GM12878 (cell line): ENCODE results near the gene LGALS3. TPM values are rescaled to one million over a fixed set of nuclear protein-coding genes. Genes with fewer than 3 reads are reported as not detected.

Source experiments
- ASH2L ChIP-seq: fragments of 300-600, 200-600 bp; sonication (generic); IDR thresholded peaks from 2 replicates; pipeline ENCODE4 v1.6.1; 2017; ENCODE audit warnings: low read depth, mild to moderate bottlenecking, borderline replicate concordance
- ATF7 ChIP-seq: fragments of 450-650 bp; IDR thresholded peaks from 2 replicates; pipeline ENCODE4 v1.6.1; 2016; ENCODE audit warnings: low read depth, mild to moderate bottlenecking
- BRCA1 ChIP-seq: IDR thresholded peaks from 2 replicates; pipeline ENCODE4 v1.6.1; 2011; ENCODE audit warnings: low read depth, low read length, improper control_type of control experiment
- CHD2 ChIP-seq: IDR thresholded peaks from 2 replicates; pipeline ENCODE4 v1.6.1; 2011; ENCODE audit warnings: low read depth, low read length, improper control_type of control experiment, borderline replicate concordance
- EED ChIP-seq: sonication (generic); IDR thresholded peaks from 2 replicates; pipeline ENCODE4 v1.6.1; 2016; ENCODE audit warnings: antibody characterized with exemption, low read depth
- IKZF2 ChIP-seq, 2 experiments: fragments of 450-650 bp; IDR thresholded peaks; 2 replicates each; pipeline ENCODE4 v1.6.1; 2017; ENCODE audit warnings: mild to moderate bottlenecking in 2 of 2, moderate library complexity in 2 of 2
- MXI1 ChIP-seq: fragments of 150-350 bp; IDR thresholded peaks from 2 replicates; pipeline ENCODE4 v1.6.1; 2011; ENCODE audit warnings: low read depth, mild to moderate bottlenecking, inconsistent platforms, low read length, improper control_type of control experiment
- MYC ChIP-seq: IDR thresholded peaks from 2 replicates; pipeline ENCODE4 v1.6.1; 2011; ENCODE audit warnings: mild to moderate bottlenecking, low read length, moderate library complexity, inconsistent platforms; ENCODE audit not compliant: insufficient read depth, insufficient replicate concordance, insufficient read length, severe bottlenecking
- POLR2AphosphoS2 ChIP-seq: IDR thresholded peaks from 2 replicates; pipeline ENCODE4 v1.6.1; 2011; ENCODE audit warnings: low read depth, mild to moderate bottlenecking, low read length, improper control_type of control experiment, moderate library complexity
- RB1 ChIP-seq: fragments of 450-650 bp; formaldehyde crosslinking; IDR thresholded peaks from 2 replicates; pipeline ENCODE4 v1.6.1; 2017; ENCODE audit warnings: mild to moderate bottlenecking, borderline replicate concordance
- RUNX3 ChIP-seq: IDR thresholded peaks from 2 replicates; pipeline ENCODE4 v1.6.1; 2012; ENCODE audit warnings: low read length, inconsistent platforms
- SP1 ChIP-seq: IDR thresholded peaks from one replicate; pipeline ENCODE4 v1.6.1; 2011; ENCODE audit warnings: low read depth, low read length
- SPI1 ChIP-seq: IDR thresholded peaks from 2 replicates; pipeline ENCODE4 v1.6.1; 2011; ENCODE audit warnings: low read depth, mild to moderate bottlenecking, low read length, moderate library complexity, borderline replicate concordance; ENCODE audit not compliant: insufficient read depth
- ZBED1 ChIP-seq: IDR thresholded peaks from 2 replicates; pipeline ENCODE4 v1.6.1; 2016; ENCODE audit warnings: borderline replicate concordance
- ZNF384 ChIP-seq: IDR thresholded peaks from 2 replicates; pipeline ENCODE4 v1.6.1; 2012; ENCODE audit warnings: low read depth, mild to moderate bottlenecking, low read length, improper control_type of control experiment, borderline replicate concordance
- ZSCAN29 ChIP-seq: fragments of 450-650 bp; IDR thresholded peaks from 2 replicates; pipeline ENCODE4 v1.6.1; 2017; ENCODE audit warnings: mild to moderate bottlenecking, moderate library complexity
- polyA plus RNA-seq, 11 experiments: library from polyadenylated mRNA; depleted of rRNA in 4 of 11; unstranded in 6 of 11; stranded (reverse) in 5 of 11; fragments of >200 nt; fragmentation: Nextera tagmentation in 4 of 11; fragmentation: Illumina TruSeq in 1 of 11; extraction: Ambion mirVana in 4 of 11; extraction: Trizol in 1 of 11; gene quantifications; 1 replicate in 1 of 11; 2 replicates in 10 of 11; pipeline versions ENCODE4 v1.2.1 to v1.2.3, GENCODE V29; 2011 to 2016; ENCODE audit warnings: inconsistent platforms in 2 of 11, missing spikeins in 2 of 11, low read depth in 1 of 11
- total RNA-seq, 4 experiments: library from RNA; depleted of rRNA in 3 of 4; stranded (reverse); fragments of >200 nt in 3 of 4; fragmentation: Illumina TruSeq in 1 of 4; extraction: Trizol in 1 of 4; gene quantifications; 2 replicates each; pipeline versions ENCODE4 v1.2.1 to v1.2.3, GENCODE V29; 2013 to 2021
- TF ChIP-seq, protein P1 (sequence below): IDR thresholded peaks from 2 replicates; pipeline ENCODE4 v1.6.1; 2012; ENCODE audit warnings: low read depth, low read length, improper control_type of control experiment
- TF ChIP-seq, protein P2 (sequence below): fragments of 450-650 bp; IDR thresholded peaks from 2 replicates; pipeline ENCODE4 v1.6.1; 2016; ENCODE audit warnings: mild to moderate bottlenecking
- TF ChIP-seq, protein P3 (sequence below): fragments of 450-650 bp; IDR thresholded peaks from 2 replicates; pipeline ENCODE4 v1.6.1; 2017; ENCODE audit warnings: mild to moderate bottlenecking, moderate library complexity
- TF ChIP-seq, protein P4 (sequence below): IDR thresholded peaks from 2 replicates; pipeline ENCODE4 v1.6.1; 2011; ENCODE audit warnings: borderline replicate concordance, low read depth, mild to moderate bottlenecking, moderate library complexity, low read length; ENCODE audit not compliant: insufficient read depth, poor library complexity, severe bottlenecking
- TF ChIP-seq, protein P5 (sequence below): fragments of 450-650 bp; IDR thresholded peaks from 2 replicates; pipeline ENCODE4 v1.6.1; 2017; ENCODE audit warnings: mild to moderate bottlenecking, low read depth, inconsistent platforms; ENCODE audit not compliant: poor library complexity, severe bottlenecking

The LGALS3 gene
- total and polyA plus RNA-seq, 10 of the 15 experiments (the other 5 are each of a cell fraction or from before 2014, with no cell fraction given): 1.5 to 34.2 (median 18.4) TPM

DNA sequence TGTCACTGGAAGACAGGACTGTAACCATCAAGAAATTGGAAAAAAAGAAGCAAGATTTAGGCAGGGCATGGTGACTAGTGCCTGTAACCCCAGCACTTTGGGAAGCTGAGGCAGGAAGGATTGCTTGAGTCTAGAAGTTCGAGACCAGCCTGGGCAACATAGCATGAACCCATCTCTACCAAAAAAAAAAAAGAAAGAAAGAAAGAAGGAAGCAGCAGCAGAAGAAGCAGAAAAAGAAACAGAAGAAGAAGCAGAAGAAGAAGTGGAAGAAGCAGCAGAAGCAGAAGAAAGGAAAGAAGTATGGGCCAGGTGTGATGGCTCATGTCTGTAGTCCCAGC, 30.5 kb upstream of the LGALS3 start (continued):
- TF ChIP-seq, protein P1, sequence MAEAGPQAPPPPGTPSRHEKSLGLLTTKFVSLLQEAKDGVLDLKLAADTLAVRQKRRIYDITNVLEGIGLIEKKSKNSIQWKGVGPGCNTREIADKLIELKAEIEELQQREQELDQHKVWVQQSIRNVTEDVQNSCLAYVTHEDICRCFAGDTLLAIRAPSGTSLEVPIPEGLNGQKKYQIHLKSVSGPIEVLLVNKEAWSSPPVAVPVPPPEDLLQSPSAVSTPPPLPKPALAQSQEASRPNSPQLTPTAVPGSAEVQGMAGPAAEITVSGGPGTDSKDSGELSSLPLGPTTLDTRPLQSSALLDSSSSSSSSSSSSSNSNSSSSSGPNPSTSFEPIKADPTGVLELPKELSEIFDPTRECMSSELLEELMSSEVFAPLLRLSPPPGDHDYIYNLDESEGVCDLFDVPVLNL: no peak
- no peak for TF ChIP-seq RB1
- TF ChIP-seq ASH2L: peak; percentile 79; the same call in 1 of the 2 replicates
- TF ChIP-seq, protein P2, sequence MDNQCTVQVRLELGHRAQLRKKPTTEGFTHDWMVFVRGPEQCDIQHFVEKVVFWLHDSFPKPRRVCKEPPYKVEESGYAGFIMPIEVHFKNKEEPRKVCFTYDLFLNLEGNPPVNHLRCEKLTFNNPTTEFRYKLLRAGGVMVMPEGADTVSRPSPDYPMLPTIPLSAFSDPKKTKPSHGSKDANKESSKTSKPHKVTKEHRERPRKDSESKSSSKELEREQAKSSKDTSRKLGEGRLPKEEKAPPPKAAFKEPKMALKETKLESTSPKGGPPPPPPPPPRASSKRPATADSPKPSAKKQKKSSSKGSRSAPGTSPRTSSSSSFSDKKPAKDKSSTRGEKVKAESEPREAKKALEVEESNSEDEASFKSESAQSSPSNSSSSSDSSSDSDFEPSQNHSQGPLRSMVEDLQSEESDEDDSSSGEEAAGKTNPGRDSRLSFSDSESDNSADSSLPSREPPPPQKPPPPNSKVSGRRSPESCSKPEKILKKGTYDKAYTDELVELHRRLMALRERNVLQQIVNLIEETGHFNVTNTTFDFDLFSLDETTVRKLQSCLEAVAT: peak; percentile 75
- TF ChIP-seq SPI1: no peak
- no peak for TF ChIP-seq MXI1
- TF ChIP-seq ZBED1: 0 out of 2 replicates have a peak, but pooled peaks have one; percentile 13
- TF ChIP-seq, protein P3, sequence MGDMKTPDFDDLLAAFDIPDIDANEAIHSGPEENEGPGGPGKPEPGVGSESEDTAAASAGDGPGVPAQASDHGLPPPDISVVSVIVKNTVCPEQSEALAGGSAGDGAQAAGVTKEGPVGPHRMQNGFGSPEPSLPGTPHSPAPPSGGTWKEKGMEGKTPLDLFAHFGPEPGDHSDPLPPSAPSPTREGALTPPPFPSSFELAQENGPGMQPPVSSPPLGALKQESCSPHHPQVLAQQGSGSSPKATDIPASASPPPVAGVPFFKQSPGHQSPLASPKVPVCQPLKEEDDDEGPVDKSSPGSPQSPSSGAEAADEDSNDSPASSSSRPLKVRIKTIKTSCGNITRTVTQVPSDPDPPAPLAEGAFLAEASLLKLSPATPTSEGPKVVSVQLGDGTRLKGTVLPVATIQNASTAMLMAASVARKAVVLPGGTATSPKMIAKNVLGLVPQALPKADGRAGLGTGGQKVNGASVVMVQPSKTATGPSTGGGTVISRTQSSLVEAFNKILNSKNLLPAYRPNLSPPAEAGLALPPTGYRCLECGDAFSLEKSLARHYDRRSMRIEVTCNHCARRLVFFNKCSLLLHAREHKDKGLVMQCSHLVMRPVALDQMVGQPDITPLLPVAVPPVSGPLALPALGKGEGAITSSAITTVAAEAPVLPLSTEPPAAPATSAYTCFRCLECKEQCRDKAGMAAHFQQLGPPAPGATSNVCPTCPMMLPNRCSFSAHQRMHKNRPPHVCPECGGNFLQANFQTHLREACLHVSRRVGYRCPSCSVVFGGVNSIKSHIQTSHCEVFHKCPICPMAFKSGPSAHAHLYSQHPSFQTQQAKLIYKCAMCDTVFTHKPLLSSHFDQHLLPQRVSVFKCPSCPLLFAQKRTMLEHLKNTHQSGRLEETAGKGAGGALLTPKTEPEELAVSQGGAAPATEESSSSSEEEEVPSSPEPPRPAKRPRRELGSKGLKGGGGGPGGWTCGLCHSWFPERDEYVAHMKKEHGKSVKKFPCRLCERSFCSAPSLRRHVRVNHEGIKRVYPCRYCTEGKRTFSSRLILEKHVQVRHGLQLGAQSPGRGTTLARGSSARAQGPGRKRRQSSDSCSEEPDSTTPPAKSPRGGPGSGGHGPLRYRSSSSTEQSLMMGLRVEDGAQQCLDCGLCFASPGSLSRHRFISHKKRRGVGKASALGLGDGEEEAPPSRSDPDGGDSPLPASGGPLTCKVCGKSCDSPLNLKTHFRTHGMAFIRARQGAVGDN: no peak
- no peak for TF ChIP-seq RUNX3
- TF ChIP-seq SP1: peak; percentile 18
- TF ChIP-seq EED: peak; percentile 4; the same call in 1 of the 2 replicates
- TF ChIP-seq, protein P4, sequence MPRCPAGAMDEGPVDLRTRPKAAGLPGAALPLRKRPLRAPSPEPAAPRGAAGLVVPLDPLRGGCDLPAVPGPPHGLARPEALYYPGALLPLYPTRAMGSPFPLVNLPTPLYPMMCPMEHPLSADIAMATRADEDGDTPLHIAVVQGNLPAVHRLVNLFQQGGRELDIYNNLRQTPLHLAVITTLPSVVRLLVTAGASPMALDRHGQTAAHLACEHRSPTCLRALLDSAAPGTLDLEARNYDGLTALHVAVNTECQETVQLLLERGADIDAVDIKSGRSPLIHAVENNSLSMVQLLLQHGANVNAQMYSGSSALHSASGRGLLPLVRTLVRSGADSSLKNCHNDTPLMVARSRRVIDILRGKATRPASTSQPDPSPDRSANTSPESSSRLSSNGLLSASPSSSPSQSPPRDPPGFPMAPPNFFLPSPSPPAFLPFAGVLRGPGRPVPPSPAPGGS: no peak
- TF ChIP-seq CHD2: 0 out of 2 replicates have a peak, but pooled peaks have one; percentile 26
- no peak for TF ChIP-seq MYC
- 0 out of 2 replicates have a peak, but pooled peaks have one; percentile 32 for TF ChIP-seq ATF7
- TF ChIP-seq BRCA1: no peak
- TF ChIP-seq, protein P5, sequence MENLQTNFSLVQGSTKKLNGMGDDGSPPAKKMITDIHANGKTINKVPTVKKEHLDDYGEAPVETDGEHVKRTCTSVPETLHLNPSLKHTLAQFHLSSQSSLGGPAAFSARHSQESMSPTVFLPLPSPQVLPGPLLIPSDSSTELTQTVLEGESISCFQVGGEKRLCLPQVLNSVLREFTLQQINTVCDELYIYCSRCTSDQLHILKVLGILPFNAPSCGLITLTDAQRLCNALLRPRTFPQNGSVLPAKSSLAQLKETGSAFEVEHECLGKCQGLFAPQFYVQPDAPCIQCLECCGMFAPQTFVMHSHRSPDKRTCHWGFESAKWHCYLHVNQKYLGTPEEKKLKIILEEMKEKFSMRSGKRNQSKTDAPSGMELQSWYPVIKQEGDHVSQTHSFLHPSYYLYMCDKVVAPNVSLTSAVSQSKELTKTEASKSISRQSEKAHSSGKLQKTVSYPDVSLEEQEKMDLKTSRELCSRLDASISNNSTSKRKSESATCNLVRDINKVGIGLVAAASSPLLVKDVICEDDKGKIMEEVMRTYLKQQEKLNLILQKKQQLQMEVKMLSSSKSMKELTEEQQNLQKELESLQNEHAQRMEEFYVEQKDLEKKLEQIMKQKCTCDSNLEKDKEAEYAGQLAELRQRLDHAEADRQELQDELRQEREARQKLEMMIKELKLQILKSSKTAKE: peak; percentile 6
- TF ChIP-seq ZNF384: 0 out of 2 replicates have a peak, but pooled peaks have one; percentile 41
- TF ChIP-seq IKZF2 (IDR thresholded peaks at IDR 0.05): peak; percentile 11 to 36; a peak in 2 of 4 replicates
- no peak for TF ChIP-seq POLR2AphosphoS2
- TF ChIP-seq ZSCAN29: no peak
